Body of pancreas (tissue), 4 donors: Measurements from ENCODE around the gene BLOC1S6. TPM values are rescaled to one million over a fixed set of nuclear protein-coding genes. Genes with fewer than 3 reads are reported as not detected.

Source experiments
- ATAC-seq: fragments of 150-250 bp; one replicate; pipeline ENCODE4 v1.9.1; 2016
- DNase-seq, 4 donors: peaks; one replicate each; pipeline ENCODE4 v3.0.0-alpha.2; 2019
- H3K27ac ChIP-seq, 4 donors: fragments of 200-600 bp; sonication (generic); 1 replicate in 3 of 4; 2 replicates in 1 of 4; pipeline versions ENCODE4 v1.5.1 to v1.6.1; 2016 to 2019; ENCODE audit warnings: mild to moderate bottlenecking in 1 of 4, mixed read lengths in 1 of 4, moderate library complexity in 1 of 4
- H3K27me3 ChIP-seq, 2 donors: fragments of 200-600 bp; sonication (generic); one replicate each; pipeline ENCODE4 v1.6.0; 2016; ENCODE audit warnings: mild to moderate bottlenecking in 1 of 2
- H3K36me3 ChIP-seq, 2 donors: fragments of 200-600 bp; sonication (generic); replicated peaks in 1 of 2; 2 replicates each; pipeline ENCODE4 v1.5.1; 2016; ENCODE audit warnings: low read depth in 2 of 2; ENCODE audit not compliant: insufficient read depth in 1 of 2
- H3K4me1 ChIP-seq: fragments of 200-600 bp; sonication (generic); one replicate; pipeline ENCODE4 v1.6.0; 2016
- H3K4me3 ChIP-seq, 2 donors: fragments of 200-600 bp; sonication (generic); 1 replicate in 1 of 2; 2 replicates in 1 of 2; pipeline ENCODE4 v1.5.1; 2016 to 2019
- H3K9me3 ChIP-seq, 3 donors: fragments of 200-600 bp; sonication (generic); 1 replicate in 2 of 3; 2 replicates in 1 of 3; pipeline ENCODE4 v1.5.1; 2016
- CTCF ChIP-seq, 7 experiments: fragments of 450-650 bp in 4 of 7; fragments of 200-600 bp in 3 of 7; sonication (generic) in 3 of 7; IDR thresholded peaks; one replicate each; pipeline ENCODE4 v1.5.1; 2016 to 2019; ENCODE audit warnings: antibody characterized with exemption in 7 of 7
- POLR2A ChIP-seq, 3 donors: fragments of 450-650 bp; IDR thresholded peaks; one replicate each; pipeline ENCODE4 v1.6.1; 2016; ENCODE audit warnings: antibody characterized with exemption in 3 of 3, mild to moderate bottlenecking in 2 of 3
- WGBS, 2 donors: methylation state at CpG; one replicate each; pipeline ENCODE4 v1.1.5; 2017; 5-methylcytosine and 5-hydroxymethylcytosine counted together
- intact Hi-C: fragments of 100-400 bp; cut with DNase I; formaldehyde crosslinking; loops from one replicate; pipeline ENCODE4 v1.15.1; 2023
- total RNA-seq, 2 donors: library from RNA; depleted of rRNA; stranded (reverse); fragments of >200 nt; gene quantifications; one replicate each; pipeline ENCODE4 v1.1.0, GENCODE V29; 2016

BLOC1S6 gene
- total RNA-seq, 2 donors from 2014 or later = 18.5 to 34.0 TPM

GRCh38 chr15:45583731-45584639 lies 3.2 kb upstream of the BLOC1S6 start:
- DNase-seq = peak in 1 of 4 donors; percentile 30
- intact Hi-C loops = no loop called here
- TF ChIP-seq POLR2A (IDR thresholded peaks at IDR 0.05) = peak in 1 of 3 donors; percentile 18
- no peak for TF ChIP-seq CTCF (IDR thresholded peaks at IDR 0.05)
- no peak overlapping the region for H3K27ac ChIP-seq
- no peaks in the 10 kb centered on the region for H3K36me3 ChIP-seq
- no peaks in the 10 kb centered on the region for H3K27me3 ChIP-seq
- no peak overlapping the region for H3K4me3 ChIP-seq
- ATAC-seq = no peak
- H3K9me3 ChIP-seq = no peaks in the 10 kb centered on the region
- WGBS, 2 donors = 74 to 81% methylated on average over 11 of the region's 11 CpGs
- H3K4me1 ChIP-seq = peaks cover 23% of the 10 kb centered on the region

DNA sequence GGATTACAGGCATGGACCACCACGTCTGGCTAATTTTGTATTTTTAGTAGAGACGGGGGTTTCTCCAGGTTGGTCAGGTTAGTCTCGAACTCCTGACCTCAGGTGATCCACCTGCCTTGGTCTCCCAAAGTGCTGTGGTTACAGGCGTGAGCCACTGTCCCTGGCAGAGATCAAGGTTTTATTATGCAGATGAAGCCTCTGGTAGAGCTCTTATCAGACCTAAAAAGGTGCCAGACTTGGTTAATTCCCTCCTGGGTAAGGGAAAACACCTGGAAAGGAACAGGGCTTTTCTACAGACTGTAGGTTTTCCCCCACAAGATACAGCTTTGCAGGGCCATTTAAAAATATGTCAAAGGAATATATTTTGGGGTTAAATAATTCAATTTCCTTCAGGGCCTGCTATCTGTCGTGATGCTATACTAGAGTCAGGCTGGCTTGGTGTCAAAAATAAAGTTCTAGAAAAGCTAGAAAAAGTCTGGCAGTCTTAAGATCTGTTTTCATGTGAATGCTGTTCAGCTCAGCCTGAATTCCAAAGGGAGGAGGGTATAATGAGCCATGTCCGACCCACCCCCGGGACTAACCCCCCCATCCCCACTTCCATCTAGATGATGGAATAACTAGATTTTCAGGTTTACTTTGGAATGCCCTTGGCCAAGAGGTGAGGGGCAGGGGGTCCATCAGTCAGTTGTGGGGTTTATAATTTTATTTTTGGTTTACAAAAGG lies 1.9 kb upstream of the BLOC1S6 start:
- DNase-seq (no peak), ATAC-seq (no peak)
- H3K27ac ChIP-seq = no peak overlapping the region
- TF ChIP-seq CTCF (IDR thresholded peaks at IDR 0.05) = no peak
- TF ChIP-seq POLR2A (IDR thresholded peaks at IDR 0.05) = no peak
- no peaks in the 10 kb centered on the region for H3K36me3 ChIP-seq
- H3K4me1 ChIP-seq = peaks cover 31% of the 10 kb centered on the region
- H3K9me3 ChIP-seq = no peaks in the 10 kb centered on the region
- 59 to 69% methylated on average over 4 to 7 of the region's 7 CpGs for WGBS, 2 donors
- intact Hi-C loops = no loop called here
- H3K27me3 ChIP-seq = no peaks in the 10 kb centered on the region
- no peak overlapping the region for H3K4me3 ChIP-seq

DNA sequence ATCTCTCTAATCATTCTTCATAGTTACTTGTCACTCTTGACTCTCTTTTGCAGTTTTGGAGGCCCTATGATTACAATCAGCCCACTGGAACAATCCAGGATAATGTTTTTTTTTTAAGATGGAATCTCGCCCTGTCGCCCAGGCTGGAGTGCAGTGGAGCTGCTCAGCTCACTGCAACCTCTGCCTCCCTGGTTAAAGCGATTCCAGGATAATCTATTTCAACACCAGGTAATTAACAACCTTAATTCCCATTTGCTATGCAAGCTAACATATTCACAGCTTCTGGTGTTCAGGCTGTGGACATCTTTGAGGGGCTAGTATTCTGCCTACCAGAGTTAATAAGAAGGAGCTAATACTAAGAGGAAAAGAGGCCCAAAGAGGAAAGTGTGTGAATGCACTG lies 1.1 kb upstream of the BLOC1S6 start:
- Histone ChIP-seq H3K9me3 (no peaks in the 10 kb centered on the region), H3K4me3 (no peak overlapping the region), H3K36me3 (no peaks in the 10 kb centered on the region), H3K4me1 (peaks cover 36% of the 10 kb centered on the region), H3K27ac (peak overlapping the region; percentile 92 to 100 (median 96)), H3K27me3 (no peaks in the 10 kb centered on the region)
- TF ChIP-seq POLR2A (IDR thresholded peaks at IDR 0.05) (no peak), CTCF (IDR thresholded peaks at IDR 0.05) (no peak)
- WGBS, 2 donors = 56 to 57% methylated on average over 3 of the region's 3 CpGs
- intact Hi-C loops = no loop called here
- no peak for ATAC-seq
- no peak for DNase-seq

- H3K9me3 ChIP-seq = no peaks in the 10 kb centered on the region
- TF ChIP-seq POLR2A (IDR thresholded peaks at IDR 0.05) = no peak
- TF ChIP-seq CTCF (IDR thresholded peaks at IDR 0.05) = no peak
- H3K27me3 ChIP-seq = no peaks in the 10 kb centered on the region
- WGBS, 2 donors = 1 to 3% methylated on average over 7 to 14 of the region's 14 CpGs
- intact Hi-C loops = no loop called here
- H3K27ac ChIP-seq = peak overlapping the region; percentile 92 to 100 (median 96)
- peak overlapping the region; percentile 70 to 90 for H3K4me3 ChIP-seq
- no peaks in the 10 kb centered on the region for H3K36me3 ChIP-seq
- DNase-seq = no peak
- peak; percentile 8 for ATAC-seq
- H3K4me1 ChIP-seq = peaks cover 36% of the 10 kb centered on the region
Observed at GRCh38 chr15:45586601-45587094, 531 bp upstream of the BLOC1S6 start.
